ENCODE results near the gene MYOC.

DNA sequence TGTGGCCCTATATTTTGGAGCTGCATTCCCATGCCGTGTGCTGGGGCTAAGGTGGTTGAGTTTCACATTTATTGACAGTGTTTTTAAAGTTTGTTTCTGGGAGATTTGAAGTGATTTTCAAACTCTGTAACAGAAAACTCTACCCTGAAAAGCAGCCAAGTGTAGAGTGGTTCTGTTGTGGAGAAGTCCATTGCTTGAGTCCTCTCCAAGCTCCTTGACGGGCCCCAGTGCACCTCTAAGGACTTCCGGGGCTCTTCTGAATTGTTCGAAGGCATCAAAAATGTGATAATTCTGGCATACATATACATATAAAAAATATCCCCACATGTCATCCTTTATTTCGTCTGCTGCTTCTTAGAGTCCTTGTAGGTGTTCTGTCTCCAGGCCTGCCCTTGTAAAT is 25.5 kb downstream of the MYOC start:
- no peak for TF ChIP-seq POLR2A (IDR thresholded peaks at IDR 0.05)
- TF ChIP-seq, protein P1, sequence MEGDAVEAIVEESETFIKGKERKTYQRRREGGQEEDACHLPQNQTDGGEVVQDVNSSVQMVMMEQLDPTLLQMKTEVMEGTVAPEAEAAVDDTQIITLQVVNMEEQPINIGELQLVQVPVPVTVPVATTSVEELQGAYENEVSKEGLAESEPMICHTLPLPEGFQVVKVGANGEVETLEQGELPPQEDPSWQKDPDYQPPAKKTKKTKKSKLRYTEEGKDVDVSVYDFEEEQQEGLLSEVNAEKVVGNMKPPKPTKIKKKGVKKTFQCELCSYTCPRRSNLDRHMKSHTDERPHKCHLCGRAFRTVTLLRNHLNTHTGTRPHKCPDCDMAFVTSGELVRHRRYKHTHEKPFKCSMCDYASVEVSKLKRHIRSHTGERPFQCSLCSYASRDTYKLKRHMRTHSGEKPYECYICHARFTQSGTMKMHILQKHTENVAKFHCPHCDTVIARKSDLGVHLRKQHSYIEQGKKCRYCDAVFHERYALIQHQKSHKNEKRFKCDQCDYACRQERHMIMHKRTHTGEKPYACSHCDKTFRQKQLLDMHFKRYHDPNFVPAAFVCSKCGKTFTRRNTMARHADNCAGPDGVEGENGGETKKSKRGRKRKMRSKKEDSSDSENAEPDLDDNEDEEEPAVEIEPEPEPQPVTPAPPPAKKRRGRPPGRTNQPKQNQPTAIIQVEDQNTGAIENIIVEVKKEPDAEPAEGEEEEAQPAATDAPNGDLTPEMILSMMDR (IDR thresholded peaks at IDR 0.05) = no peak
- no peak for TF ChIP-seq EP300 (IDR thresholded peaks at IDR 0.05)

Data from tibial nerve (tissue), 4 donors.